ELF-1 (cell line): ENCODE results near the gene CRB1.
"Not testable (repeated sequence)": the region's sequence is repeated elsewhere in the genome, so short reads cannot be mapped to it uniquely, and the experiment has no call there.

Source experiments
- DNase-seq: peaks from one replicate; pipeline ENCODE4 v3.0.0-alpha.2; 2016; ENCODE audit warnings: low read depth, low spot score

CRB1 gene

GRCh38 chr1:197399755-197400521 lies 131.9 kb downstream of the CRB1 start:
- DNase-seq: peak; percentile 35

- DNase-seq: no peak
These were observed 132.5 kb downstream of the CRB1 start for GRCh38 chr1:197400522-197400902.

GRCh38 chr1:197402189-197402588 lies 134.1 kb downstream of the CRB1 start:
- DNase-seq: no peak

GRCh38 chr1:197404774-197405173 lies 136.7 kb downstream of the CRB1 start:
- DNase-seq: not testable (repeated sequence)

GRCh38 chr1:197405614-197406013 lies 137.6 kb downstream of the CRB1 start:
- not testable (repeated sequence) for DNase-seq

DNA sequence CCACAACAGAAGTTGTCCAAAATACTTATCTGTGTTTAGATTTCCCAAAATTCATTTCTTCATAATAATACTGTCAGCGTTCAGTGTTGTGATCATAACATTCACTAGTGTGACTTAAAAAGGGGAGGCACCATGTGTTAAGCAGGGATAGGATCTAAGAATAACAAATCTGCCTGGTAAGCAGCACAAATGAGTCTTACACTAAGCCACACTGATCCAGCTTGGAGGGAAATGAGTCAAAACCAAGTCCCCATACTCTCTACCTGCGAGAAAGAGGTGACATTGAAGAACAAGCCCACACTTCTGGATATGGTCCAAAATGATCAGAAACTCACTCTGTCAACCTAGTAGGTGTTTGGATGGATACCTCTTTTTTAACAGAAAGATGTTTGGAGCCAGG lies 145.5 kb downstream of the CRB1 start:
- DNase-seq: no peak

DNA sequence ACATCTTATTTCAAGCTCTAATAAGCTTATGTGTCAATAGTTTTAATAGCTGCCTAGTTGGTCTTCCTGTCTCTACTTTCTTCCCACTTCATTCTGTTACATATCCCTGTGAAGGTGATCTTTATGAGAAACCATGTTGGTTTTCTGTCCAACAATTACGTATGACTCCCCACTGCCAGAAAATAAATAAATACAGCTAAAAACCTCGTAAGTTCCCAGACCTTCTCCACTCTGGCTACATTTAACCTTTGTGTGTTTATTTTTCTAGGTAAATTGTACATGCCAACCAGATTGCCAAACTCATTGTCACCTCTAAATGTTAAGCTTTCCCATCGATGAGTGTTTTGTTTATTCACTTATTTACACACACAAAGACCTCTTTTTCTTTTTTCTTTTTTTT lies 147.2 kb downstream of the CRB1 start:
- DNase-seq: no peak

- no peak for DNase-seq
These were observed 150.6 kb downstream of the CRB1 start for GRCh38 chr1:197418693-197419092.

DNA sequence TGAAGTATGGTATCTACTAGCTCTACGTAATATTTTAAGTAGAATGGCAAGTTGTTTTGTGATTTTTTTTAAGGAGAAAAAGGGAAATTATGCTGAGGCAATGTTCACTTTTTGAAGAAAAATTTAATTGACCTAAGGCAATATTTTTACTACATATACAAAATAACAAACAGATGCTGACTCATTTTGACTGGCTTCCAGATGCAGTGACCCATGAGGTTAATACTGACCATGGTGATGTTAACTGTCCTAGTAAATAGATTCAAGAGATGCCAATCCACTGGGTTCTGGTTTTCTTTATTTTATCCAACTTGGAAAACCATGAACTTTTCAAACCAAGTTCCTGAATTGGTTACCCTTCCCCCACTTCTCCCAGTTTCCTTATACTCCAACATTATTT lies 154.9 kb downstream of the CRB1 start:
- no peak for DNase-seq

DNA sequence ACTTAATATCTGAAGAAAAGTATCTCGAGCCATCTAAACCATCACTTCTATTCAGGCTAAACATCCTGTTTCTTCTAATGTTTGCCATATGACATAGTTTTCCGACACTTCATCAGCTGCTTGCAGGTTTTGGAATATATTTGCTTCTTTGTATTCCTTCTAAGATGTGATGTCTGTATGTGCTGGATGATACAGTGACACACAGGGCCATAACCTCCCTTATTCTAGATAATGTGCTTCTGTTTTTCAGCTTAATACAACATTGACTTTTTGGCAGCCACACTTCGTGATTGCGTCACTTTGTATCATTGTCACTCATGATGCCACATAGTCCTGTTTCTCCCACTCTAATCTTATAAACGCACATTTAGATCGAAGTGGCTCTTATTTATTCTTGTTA lies 156.3 kb downstream of the CRB1 start:
- no peak for DNase-seq

DNA sequence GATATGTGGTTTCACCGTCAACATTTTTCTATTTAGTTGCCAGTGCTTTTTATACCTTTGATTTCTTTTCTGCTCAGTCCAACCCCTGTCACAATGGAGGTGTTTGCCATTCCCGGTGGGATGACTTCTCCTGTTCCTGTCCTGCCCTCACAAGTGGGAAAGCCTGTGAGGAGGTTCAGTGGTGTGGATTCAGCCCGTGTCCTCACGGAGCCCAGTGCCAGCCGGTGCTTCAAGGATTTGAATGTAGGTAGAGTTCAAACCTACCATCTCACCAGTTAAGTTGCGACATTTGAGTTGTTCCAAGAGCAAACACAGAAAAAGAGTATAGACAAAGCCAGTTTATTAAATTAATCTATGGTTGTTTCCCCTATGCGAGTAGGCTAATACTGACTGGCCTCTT lies 161.3 kb downstream of the CRB1 start:
- DNase-seq: no peak

DNA sequence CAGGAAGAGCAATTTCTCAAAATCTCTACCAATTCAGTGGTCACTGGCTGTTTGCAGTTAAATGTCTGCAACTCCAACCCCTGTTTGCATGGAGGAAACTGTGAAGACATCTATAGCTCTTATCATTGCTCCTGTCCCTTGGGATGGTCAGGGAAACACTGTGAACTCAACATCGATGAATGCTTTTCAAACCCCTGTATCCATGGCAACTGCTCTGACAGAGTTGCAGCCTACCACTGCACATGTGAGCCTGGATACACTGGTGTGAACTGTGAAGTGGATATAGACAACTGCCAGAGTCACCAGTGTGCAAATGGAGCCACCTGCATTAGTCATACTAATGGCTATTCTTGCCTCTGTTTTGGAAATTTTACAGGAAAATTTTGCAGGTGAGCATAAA lies 167.2 kb downstream of the CRB1 start:
- no peak for DNase-seq

DNA sequence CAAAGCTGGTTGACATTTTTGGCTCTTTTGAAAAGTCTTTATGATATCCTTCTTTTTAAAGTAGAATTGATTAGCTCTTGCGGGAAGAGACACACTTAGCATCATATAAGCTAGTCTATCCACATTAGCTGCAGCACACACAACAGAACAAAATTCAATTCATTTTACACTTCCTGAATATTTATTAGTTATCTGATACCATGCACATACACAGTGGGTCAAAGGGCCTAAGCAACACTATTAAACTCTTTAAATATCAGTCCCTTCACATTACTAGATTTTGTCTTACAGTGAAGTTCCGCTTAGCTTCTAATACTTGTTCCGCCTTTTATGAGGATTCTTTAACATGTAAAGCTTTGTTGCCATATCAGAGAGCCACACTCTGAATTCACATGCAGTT lies 169.5 kb downstream of the CRB1 start:
- no peak for DNase-seq

DNA sequence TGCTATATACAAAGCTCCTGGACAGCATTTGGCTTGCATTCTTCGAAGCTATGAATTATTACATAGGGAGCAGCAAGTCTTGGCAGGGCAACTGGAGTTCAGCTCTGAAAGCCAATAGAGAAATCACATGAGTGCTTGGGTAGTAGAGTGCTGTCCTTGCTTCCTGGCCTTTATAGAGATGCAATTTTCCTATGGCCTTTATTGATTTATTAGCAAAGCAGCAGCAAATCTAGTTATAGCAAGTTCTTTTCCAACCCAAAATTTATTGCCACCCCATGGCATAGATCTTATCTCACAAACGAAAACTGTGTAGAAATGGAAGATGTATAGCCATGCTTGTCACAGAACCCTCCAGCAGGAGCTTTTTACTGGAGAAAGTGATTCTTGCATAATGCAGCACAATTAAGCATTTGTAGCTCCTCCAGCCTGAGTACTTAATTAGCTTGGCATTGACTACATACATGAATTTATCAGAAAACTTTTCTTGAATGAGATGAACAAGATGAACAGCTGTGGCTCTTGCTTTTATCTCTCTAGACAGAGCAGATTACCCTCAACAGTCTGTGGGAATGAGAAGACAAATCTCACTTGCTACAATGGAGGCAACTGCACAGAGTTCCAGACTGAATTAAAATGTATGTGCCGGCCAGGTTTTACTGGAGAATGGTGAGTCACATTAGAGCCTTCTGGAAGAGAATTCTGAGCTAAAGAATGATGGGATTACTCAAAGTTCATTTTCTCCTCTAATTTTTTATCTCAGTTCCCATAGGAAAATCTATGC lies 170.1 kb downstream of the CRB1 start:
- no peak for DNase-seq

DNA sequence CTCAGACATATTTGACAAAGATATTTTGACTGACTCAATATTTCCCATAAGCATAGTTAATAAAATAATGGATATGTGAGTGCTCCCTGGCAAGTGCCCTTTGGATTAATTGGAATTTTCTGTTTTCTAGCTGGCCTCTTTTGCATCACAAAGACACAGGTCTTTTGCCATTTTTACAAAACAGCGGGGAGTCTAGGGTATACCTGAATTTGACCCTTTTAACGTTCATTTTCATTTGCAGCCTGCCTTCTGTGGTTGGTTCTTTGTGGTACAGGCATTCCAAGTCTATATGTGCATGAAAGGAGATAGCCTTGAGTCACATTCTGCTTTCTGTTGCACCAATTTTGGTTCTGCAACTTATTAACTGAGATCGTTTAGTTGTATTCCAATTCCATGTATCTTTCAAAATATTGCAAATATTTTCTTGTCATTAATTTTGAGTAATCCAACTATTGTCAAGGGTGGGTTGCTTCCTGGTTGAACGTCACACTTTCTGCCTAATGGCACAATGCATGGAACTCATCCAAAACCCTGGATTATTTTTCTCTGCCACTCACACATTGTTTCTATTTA lies 171.7 kb downstream of the CRB1 start:
- no peak for DNase-seq

- peak; percentile 5 for DNase-seq
These were observed 172.7 kb downstream of the CRB1 start for GRCh38 chr1:197440715-197441114.

DNA sequence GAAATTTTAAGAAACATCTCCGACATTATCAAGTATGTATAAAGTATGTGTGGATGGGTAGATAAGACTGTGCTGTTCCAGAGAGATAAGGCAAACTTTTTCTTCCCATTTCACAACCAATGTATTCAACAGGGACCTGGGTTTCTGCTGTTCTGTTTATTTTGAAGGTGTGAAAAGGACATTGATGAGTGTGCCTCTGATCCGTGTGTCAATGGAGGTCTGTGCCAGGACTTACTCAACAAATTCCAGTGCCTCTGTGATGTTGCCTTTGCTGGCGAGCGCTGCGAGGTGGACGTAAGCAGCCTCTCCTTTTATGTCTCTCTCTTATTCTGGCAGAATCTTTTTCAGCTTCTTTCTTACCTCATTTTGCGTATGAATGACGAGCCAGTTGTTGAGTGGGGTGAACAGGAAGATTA lies 174.0 kb downstream of the CRB1 start:
- DNase-seq: peak; percentile 44

- DNase-seq: no peak
These were observed 176.7 kb downstream of the CRB1 start for GRCh38 chr1:197444755-197445154.

DNA sequence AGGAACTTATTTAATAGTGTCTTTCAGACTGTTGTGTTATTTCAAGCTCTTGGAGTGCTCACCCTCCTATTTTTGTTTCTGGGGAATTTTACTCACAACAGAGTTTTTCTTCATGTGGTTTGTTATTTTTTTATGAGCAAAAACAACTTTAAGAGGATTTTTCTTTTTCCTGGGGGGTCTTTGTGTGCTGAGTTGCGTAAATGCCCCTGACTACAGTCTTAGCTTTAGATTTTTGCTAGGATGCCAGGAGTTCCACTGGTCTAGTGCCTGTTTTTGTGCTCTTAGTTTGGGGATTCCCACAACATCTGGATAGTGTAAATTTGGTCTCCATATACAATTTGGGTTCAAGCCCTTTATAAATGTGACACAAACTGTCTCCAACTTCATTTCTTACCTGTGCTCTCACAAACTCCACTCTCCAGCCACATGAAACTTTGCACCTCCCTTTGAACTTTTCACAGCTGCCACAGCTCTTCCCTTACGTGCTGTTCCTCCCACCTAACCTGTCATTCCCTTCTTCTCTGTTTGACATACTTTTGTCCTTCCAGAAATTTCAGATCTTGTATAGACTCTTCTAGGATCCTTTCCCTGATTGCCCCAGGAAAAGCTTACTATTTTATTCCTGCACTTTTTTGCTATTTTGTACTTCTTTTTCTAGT lies 180.2 kb downstream of the CRB1 start:
- DNase-seq: no peak

GRCh38 chr1:197451381-197451780 lies 183.3 kb downstream of the CRB1 start:
- no peak for DNase-seq

GRCh38 chr1:197453376-197454058 lies 185.5 kb downstream of the CRB1 start:
- DNase-seq: no peak

DNA sequence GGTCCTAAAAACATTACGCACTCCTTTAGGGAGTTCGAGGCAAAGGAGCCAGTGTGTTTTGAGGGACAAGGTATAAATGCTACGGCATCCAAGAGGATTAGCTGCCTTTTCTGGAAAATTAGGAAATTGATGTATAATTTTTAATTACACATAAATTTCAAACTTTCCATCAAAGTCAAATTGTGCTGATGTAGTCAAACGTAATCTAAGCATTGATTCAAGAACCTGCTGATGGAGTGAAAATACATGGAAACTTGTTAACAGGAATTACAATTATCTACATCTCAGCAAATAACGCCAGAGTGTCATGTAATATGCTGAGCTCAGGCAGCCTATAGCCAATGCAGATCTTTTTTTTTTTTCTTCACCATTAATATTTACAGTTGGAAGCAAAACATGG lies 194.5 kb downstream of the CRB1 start:
- no peak for DNase-seq
